Epithelial cell of esophagus (primary cell): Measurements from ENCODE around the gene ST6GALNAC6.

Source experiments
- DNase-seq: peaks from one replicate; pipeline ENCODE4 v3.0.0; 2010; ENCODE audit warnings: low read depth
- H3K4me3 ChIP-seq: 2 replicates; pipeline ENCODE4 v1.5.1; 2011; ENCODE audit warnings: mild to moderate bottlenecking, low read length, control low read depth
- CTCF ChIP-seq: IDR thresholded peaks from 2 replicates; pipeline ENCODE4 v1.5.1; 2011; ENCODE audit warnings: low read depth, mild to moderate bottlenecking, low read length, control low read depth, inconsistent platforms; ENCODE audit not compliant: insufficient read depth; ENCODE audit errors: missing control alignments

The ST6GALNAC6 gene

DNA sequence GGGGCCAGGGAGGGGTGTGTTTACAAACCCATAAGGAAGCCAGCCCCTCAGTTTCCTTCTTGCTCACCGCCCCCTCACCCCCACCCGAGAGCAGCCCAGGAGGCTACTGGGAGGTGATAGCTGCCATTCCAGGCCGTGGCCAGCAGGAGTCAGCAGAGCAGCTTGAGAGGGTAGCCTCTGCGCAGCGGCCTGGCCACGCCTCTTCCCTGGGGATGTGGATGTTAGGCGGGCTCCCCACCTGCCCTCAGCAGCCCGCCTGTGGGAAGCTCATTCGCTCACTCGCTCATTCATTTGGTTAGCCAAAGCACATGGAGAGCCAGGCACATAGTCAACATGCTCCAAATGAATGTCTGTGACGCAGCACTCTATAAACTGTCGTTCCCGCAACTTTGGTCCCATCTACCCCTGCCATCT, 44.3 kb upstream of the ST6GALNAC6 start:
- H3K4me3 ChIP-seq = no peak overlapping the region
- DNase-seq = peak; percentile 81

DNA sequence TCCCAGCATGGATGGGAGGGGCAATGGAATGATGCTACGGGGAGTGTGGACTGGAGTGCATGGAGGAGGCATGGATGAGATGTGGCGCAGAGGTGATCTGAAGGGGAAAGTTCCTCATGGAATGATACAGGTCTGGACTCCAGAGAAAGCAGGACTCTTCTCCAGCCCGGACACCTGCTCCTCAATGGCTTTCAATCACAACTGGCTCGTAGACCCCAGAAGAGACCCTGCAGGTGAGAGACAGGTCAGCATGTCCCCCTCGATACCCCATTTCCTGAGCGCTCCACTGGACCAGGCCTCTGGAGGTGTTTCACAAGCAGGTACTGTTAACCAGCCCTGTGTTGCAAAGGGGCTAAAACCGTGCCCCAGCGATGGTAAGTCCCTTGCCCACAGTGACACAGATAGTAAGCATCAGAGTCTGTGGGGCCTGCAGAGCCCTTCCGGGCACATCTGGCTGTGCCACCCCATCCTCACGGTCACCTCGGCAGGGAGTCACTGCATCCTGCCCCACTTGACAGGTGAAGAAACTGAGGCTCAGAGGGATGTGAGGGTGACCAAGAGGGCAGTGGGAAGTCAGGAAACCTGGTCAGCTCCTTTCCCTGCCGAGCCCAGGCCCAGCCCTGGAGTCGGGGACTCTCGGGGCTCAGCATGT, 43.7 kb upstream of the ST6GALNAC6 start:
- no peak for TF ChIP-seq CTCF
- no peak overlapping the region for H3K4me3 ChIP-seq
- DNase-seq = no peak

More for the DNA sequence above, 44.3 kb upstream of the ST6GALNAC6 start:
- TF ChIP-seq CTCF = peak; percentile 88

- peak; percentile 68 for DNase-seq
- no peak overlapping the region for H3K4me3 ChIP-seq
Observed at GRCh38 chr9:127942216-127943010, 43.0 kb upstream of the ST6GALNAC6 start.

DNA sequence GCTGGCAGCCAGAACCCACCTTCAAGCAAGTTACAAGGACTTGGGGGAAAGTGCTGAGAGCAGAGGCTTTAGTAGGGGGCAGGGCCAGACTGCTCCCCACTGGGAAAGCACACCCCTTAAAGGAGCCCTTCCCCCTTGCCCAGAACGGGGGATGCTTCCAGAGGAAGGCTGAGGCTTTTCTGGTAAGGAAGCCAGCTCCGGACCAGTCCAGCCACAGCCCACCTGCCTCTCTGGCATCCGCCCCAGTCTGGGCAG, 42.5 kb upstream of the ST6GALNAC6 start:
- DNase-seq = no peak
- no peak overlapping the region for H3K4me3 ChIP-seq
- TF ChIP-seq CTCF = no peak

More at GRCh38 chr9:127942216-127943010, 43.0 kb upstream of the ST6GALNAC6 start:
- TF ChIP-seq CTCF = peak; percentile 78

DNA sequence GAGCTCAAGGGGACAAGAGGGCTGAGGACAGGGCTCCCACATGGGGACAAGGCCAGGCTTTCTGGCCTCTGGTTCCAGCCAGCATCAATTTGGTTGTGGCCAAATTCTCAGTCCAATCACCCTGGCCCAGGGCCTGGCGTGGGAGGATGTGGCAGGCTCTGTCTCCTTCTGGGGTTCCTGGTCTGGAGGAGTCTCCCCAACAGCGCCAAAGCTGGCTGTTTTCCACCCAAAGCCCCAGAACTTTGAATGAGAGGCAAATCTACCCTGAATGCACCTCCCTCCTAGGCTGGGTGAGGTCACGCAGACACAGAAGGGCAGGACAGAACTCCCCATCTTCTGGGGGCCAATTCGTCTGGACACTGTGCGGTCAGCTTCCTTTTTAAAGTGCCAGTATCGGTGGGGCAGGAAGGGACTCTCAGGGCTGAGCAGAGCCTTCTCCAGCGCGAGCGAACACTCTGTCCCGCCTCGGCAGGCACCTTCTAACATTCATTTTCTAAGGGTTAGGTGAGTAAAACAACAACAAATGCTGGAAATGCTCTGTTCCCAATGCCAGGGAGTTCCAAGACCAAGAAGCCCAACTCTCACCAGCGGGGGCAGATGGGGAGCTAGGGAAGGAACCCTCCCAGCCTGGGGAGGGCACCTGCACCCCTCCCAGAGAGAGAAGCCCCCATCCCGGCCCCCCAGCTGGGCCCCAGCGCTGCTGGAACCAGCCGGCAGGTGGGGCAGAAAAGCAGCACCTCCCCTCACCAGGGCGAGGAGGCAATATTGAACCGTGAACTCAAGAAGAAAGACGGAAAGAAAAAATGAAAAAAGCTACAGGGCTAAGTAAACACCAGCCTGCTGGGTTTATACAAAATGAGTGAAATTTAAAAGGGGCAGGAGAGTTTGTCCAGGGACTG, 41.9 kb upstream of the ST6GALNAC6 start:
- no peak for DNase-seq
- no peak for TF ChIP-seq CTCF

GRCh38 chr9:127940593-127940992, 41.2 kb upstream of the ST6GALNAC6 start:
- TF ChIP-seq CTCF = no peak
- no peak for DNase-seq
- no peak overlapping the region for H3K4me3 ChIP-seq

More for the DNA sequence above, 41.9 kb upstream of the ST6GALNAC6 start:
- no peak overlapping the region for H3K4me3 ChIP-seq
